Measurements from ENCODE around the gene GPC3. TPM values are rescaled to one million over a fixed set of nuclear protein-coding genes. Genes with fewer than 3 reads are reported as not detected.

The GPC3 gene
- total and polyA plus RNA-seq, 2 donors (not counting 3 experiments of a cell fraction or from before 2014, with no cell fraction given): not detected

DNA sequence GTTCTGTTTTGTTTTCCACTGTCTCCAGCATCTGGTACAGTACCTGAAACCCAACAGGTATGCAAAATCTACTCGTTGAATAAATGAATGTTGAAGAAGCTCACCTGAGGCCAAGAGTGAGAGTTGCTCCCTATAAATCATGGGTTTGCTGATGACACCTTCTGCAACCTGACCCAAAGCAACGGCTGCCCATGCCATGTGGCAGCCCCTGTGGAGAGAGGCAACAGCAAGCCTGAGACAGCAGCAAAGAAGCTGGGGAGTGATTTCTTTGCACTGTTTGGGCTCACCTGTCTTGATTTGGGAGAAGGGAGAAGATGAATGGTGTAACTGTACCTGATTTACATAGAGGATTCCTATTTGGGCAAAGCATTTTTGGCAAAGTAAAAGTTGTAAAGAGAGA, 450.3 kb downstream of the GPC3 start:
- Histone ChIP-seq H3K36me3 (ENCODE audit: control insufficient read depth in 2 of 2, extremely low read depth in 1 of 2, insufficient read depth in 2 of 2, low read length in 2 of 2) (no peaks in the 10 kb centered on the region), H3K4me3 (replicated peaks in 1 of 3; ENCODE audit: insufficient read depth in 1 of 3, low read depth in 1 of 3, low read length in 3 of 3) (no peak overlapping the region), H3K79me2 (ENCODE audit: control insufficient read depth, insufficient read depth, low read length) (no peaks in the 10 kb centered on the region), H2AFZ (ENCODE audit: low read depth, low read length) (no peak overlapping the region), H4K20me1 (replicated peaks; ENCODE audit: control insufficient read depth, extremely low read depth, insufficient read depth, low read length) (no peaks in the 10 kb centered on the region), H3K27me3 (ENCODE audit: control insufficient read depth in 2 of 2, insufficient read depth in 2 of 2, low read length in 2 of 2) (no peaks in the 10 kb centered on the region), H3K4me2 (ENCODE audit: insufficient read depth, low read length) (no peak overlapping the region), H3K9me1 (replicated peaks; ENCODE audit: control insufficient read depth, extremely low read depth, insufficient read depth, low read length) (no peaks in the 10 kb centered on the region), H3K9ac (replicated peaks; ENCODE audit: extremely low read depth, insufficient read depth, low read length) (no peak overlapping the region), H3K27ac (ENCODE audit: insufficient read depth, low read depth, low read length) (no peak overlapping the region), H3K4me1 (ENCODE audit: control insufficient read depth, extremely low read depth, insufficient read depth, low read length) (no peaks in the 10 kb centered on the region), H3K9me3 (replicated peaks; ENCODE audit: control insufficient read depth, insufficient read depth, low read length) (no peaks in the 10 kb centered on the region)
- no TSS peak for BruUV-seq (replicated peaks)
- intact Hi-C loops (cut with micrococcal nuclease): no loop called here
- dilution Hi-C loops (cut with MboI; ENCODE audit: extremely low pct_ligation_motif_present, low sequenced_read_pairs): no loop called here
- CTCF ChIA-PET: no interaction called here
- DNase-seq (ENCODE audit: low read depth, low spot score): no peak
- FAIRE-seq: no peak
- POLR2A ChIA-PET: no interaction called here
- no peak for TF ChIP-seq MYC (IDR thresholded peaks at IDR 0.05; ENCODE audit: low read depth, low read length)
- no peak for TF ChIP-seq FOS (IDR thresholded peaks at IDR 0.05; ENCODE audit: borderline replicate concordance, insufficient read depth, low read length)
- no peak for TF ChIP-seq JUN (IDR thresholded peaks at IDR 0.05; ENCODE audit: borderline replicate concordance, insufficient read depth, insufficient read length, low read depth)
- no peak for TF ChIP-seq GATA2 (IDR thresholded peaks at IDR 0.05; ENCODE audit: insufficient read depth, insufficient read length, low read depth, low read length)
- TF ChIP-seq EZH2 (IDR thresholded peaks at IDR 0.05; ENCODE audit: borderline replicate concordance, low read depth, low read length, severe bottlenecking): no peak
- no peak for TF ChIP-seq POLR2AphosphoS5 (IDR thresholded peaks at IDR 0.05; ENCODE audit: insufficient read depth, low read depth, low read length)
- no peak for TF ChIP-seq POLR2A (IDR thresholded peaks at IDR 0.05; ENCODE audit: low read depth, low read length)
- TF ChIP-seq, protein P1, sequence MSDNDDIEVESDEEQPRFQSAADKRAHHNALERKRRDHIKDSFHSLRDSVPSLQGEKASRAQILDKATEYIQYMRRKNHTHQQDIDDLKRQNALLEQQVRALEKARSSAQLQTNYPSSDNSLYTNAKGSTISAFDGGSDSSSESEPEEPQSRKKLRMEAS (IDR thresholded peaks at IDR 0.05; ENCODE audit: insufficient read depth, insufficient read length): no peak
- TF ChIP-seq, protein P2, sequence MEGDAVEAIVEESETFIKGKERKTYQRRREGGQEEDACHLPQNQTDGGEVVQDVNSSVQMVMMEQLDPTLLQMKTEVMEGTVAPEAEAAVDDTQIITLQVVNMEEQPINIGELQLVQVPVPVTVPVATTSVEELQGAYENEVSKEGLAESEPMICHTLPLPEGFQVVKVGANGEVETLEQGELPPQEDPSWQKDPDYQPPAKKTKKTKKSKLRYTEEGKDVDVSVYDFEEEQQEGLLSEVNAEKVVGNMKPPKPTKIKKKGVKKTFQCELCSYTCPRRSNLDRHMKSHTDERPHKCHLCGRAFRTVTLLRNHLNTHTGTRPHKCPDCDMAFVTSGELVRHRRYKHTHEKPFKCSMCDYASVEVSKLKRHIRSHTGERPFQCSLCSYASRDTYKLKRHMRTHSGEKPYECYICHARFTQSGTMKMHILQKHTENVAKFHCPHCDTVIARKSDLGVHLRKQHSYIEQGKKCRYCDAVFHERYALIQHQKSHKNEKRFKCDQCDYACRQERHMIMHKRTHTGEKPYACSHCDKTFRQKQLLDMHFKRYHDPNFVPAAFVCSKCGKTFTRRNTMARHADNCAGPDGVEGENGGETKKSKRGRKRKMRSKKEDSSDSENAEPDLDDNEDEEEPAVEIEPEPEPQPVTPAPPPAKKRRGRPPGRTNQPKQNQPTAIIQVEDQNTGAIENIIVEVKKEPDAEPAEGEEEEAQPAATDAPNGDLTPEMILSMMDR (IDR thresholded peaks at IDR 0.05; ENCODE audit: extremely low read depth in 1 of 2, insufficient read depth in 1 of 2, low read depth in 1 of 2, low read length in 2 of 2): no peak
